GM12891 (cell line): ENCODE results near the gene NFKB1.

ENCODE experiments used
- PAX5 ChIP-seq: IDR thresholded peaks from 2 replicates; pipeline ENCODE4 v1.6.1; 2011; ENCODE audit warnings: low read length, moderate library complexity, mild to moderate bottlenecking; ENCODE audit not compliant: insufficient read depth, severe bottlenecking
- POLR2A ChIP-seq: IDR thresholded peaks from 2 replicates; pipeline ENCODE4 v1.6.1; 2011; ENCODE audit warnings: low read depth, low read length, control low read depth
- POLR2AphosphoS5 ChIP-seq: IDR thresholded peaks from 2 replicates; pipeline ENCODE4 v1.6.1; 2011; ENCODE audit warnings: low read depth, low read length, control low read depth
- POU2F2 ChIP-seq: IDR thresholded peaks from 2 replicates; pipeline ENCODE4 v1.6.1; 2011; ENCODE audit warnings: low read depth, mild to moderate bottlenecking, control low read depth, low read length, moderate library complexity
- SPI1 ChIP-seq: IDR thresholded peaks from 2 replicates; pipeline ENCODE4 v1.6.1; 2011; ENCODE audit warnings: low read depth, low read length, control low read depth
- TAF1 ChIP-seq: IDR thresholded peaks from 2 replicates; pipeline ENCODE4 v1.6.1; 2011; ENCODE audit warnings: low read depth, low read length, control low read depth

- no peak for TF ChIP-seq POLR2A
- no peak for TF ChIP-seq POLR2AphosphoS5
- TF ChIP-seq TAF1, result no peak
- TF ChIP-seq SPI1, result no peak
- no peak for TF ChIP-seq POU2F2
- no peak for TF ChIP-seq PAX5
These were observed 71.3 kb downstream of the NFKB1 start for GRCh38 chr4:102572452-102572851.
